ENCODE results near the gene CNNM4. TPM values are rescaled to one million over a fixed set of nuclear protein-coding genes. Genes with fewer than 3 reads are reported as not detected.

Gene CNNM4
- total RNA-seq, 4 donors from 2014 or later = 19.0 to 53.9 (median 41.7) TPM

DNA sequence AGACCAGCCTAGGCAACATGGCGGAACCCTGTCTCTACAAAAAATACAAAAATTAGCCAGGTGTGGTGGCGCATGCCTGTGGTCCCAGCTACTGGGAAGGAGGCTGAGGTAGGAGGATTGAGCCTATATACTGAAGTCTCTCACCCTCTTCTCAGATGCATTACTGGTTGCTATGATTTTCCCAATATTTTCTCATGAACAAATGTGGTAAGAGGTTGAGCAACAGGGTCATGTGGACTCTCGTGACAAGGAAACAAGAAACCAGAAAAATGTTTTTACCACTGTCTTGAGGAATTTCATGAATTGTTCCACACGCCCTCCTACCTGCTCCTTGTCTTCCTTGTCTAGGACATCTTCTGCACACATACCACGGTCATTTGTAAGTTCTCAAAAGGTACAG, 33.3 kb upstream of the CNNM4 start:
- no peak for DNase-seq
- Histone ChIP-seq H3K36me3 (peaks cover 0 to 71% (median 3%) of the 10 kb centered on the region in 3 donors), H3K9me3 (no peaks in the 10 kb centered on the region), H3K4me1 (no peaks in the 10 kb centered on the region), H3K27me3 (no peaks in the 10 kb centered on the region), H3K27ac (no peak overlapping the region), H3K4me3 (no peak overlapping the region)
- no peak for TF ChIP-seq POLR2A (IDR thresholded peaks at IDR 0.05)
- TF ChIP-seq, protein P1, sequence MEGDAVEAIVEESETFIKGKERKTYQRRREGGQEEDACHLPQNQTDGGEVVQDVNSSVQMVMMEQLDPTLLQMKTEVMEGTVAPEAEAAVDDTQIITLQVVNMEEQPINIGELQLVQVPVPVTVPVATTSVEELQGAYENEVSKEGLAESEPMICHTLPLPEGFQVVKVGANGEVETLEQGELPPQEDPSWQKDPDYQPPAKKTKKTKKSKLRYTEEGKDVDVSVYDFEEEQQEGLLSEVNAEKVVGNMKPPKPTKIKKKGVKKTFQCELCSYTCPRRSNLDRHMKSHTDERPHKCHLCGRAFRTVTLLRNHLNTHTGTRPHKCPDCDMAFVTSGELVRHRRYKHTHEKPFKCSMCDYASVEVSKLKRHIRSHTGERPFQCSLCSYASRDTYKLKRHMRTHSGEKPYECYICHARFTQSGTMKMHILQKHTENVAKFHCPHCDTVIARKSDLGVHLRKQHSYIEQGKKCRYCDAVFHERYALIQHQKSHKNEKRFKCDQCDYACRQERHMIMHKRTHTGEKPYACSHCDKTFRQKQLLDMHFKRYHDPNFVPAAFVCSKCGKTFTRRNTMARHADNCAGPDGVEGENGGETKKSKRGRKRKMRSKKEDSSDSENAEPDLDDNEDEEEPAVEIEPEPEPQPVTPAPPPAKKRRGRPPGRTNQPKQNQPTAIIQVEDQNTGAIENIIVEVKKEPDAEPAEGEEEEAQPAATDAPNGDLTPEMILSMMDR (IDR thresholded peaks at IDR 0.05) = no peak

DNA sequence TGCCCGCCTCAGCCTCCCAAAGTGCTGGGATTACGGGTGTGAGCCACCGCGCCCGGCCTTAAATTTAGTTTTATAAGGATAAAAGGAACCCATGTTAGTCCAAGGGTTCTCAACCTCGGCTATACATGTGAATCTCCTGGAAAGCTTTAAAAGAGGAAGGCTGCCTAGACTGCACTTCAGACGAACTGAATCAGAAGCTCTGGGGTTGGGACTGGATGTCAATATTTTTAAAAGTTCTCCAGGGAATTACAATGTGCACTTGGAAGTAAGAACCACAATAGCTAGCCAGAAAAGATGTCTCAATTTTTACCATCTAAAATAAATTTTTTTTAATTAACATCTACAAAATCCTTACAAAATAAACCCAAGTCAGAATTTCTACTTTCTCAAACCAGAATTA, 31.0 kb upstream of the CNNM4 start:
- Histone ChIP-seq H3K4me3 (no peak overlapping the region), H3K36me3 (peaks cover 0 to 91% (median 3%) of the 10 kb centered on the region in 3 donors), H3K9me3 (no peaks in the 10 kb centered on the region), H3K27me3 (no peaks in the 10 kb centered on the region), H3K4me1 (no peaks in the 10 kb centered on the region), H3K27ac (no peak overlapping the region)
- TF ChIP-seq POLR2A (IDR thresholded peaks at IDR 0.05) = no peak
- TF ChIP-seq, protein P1 (IDR thresholded peaks at IDR 0.05) = no peak
- no peak for DNase-seq

DNA sequence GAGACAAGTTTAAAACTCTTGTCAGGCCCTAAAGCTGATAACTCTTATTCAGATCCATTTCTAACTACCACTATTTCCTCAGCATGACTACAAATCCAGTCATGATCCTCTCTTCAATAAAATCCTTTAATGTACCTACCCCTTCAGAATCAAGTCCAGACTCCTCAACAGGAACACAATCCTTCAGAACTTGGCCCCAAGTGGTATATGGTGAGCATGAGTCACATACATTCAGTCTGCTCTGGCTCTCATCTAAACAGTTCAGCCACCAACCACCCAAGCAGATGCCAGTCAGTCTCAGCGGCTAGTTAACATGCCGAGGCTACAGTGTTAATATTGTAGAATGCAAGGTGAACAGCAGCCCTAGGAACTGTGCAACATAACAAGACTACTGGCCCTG, 30.5 kb upstream of the CNNM4 start:
- H3K9me3 ChIP-seq = no peaks in the 10 kb centered on the region
- TF ChIP-seq POLR2A (IDR thresholded peaks at IDR 0.05) = no peak
- TF ChIP-seq, protein P1 (IDR thresholded peaks at IDR 0.05) = no peak
- DNase-seq = no peak
- H3K27ac ChIP-seq = no peak overlapping the region
- no peak overlapping the region for H3K4me3 ChIP-seq
- H3K27me3 ChIP-seq = no peaks in the 10 kb centered on the region
- H3K4me1 ChIP-seq = no peaks in the 10 kb centered on the region
- H3K36me3 ChIP-seq = peaks cover 0 to 88% (median 3%) of the 10 kb centered on the region in 3 donors

DNA sequence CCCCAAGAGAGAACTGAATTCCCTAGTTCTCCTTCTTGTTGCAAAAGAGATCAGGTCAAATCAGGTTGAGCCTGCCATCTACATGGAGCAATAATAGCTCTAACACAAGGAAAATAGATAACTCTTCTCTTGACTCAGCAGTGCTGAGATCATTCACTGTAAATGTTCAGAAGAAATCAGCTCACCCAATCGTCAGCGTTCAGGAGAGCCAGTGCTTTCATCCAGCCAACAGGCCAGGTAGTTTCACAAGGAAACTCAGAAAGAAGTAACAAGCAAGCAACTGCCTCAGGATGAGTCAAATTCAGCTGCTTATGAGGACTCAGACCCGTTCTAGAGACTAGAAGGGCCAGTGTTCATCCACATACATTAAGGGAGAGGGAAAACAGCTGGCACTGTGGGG, 26.8 kb upstream of the CNNM4 start:
- Histone ChIP-seq H3K27me3 (no peaks in the 10 kb centered on the region), H3K36me3 (peaks cover 0 to 61% (median 3%) of the 10 kb centered on the region in 3 donors), H3K4me1 (peaks cover 0 to 10% (median 2%) of the 10 kb centered on the region in 4 donors), H3K4me3 (no peak overlapping the region), H3K27ac (no peak overlapping the region), H3K9me3 (no peaks in the 10 kb centered on the region)
- TF ChIP-seq, protein P1 (IDR thresholded peaks at IDR 0.05) = no peak
- no peak for TF ChIP-seq POLR2A (IDR thresholded peaks at IDR 0.05)
- no peak for DNase-seq

DNA sequence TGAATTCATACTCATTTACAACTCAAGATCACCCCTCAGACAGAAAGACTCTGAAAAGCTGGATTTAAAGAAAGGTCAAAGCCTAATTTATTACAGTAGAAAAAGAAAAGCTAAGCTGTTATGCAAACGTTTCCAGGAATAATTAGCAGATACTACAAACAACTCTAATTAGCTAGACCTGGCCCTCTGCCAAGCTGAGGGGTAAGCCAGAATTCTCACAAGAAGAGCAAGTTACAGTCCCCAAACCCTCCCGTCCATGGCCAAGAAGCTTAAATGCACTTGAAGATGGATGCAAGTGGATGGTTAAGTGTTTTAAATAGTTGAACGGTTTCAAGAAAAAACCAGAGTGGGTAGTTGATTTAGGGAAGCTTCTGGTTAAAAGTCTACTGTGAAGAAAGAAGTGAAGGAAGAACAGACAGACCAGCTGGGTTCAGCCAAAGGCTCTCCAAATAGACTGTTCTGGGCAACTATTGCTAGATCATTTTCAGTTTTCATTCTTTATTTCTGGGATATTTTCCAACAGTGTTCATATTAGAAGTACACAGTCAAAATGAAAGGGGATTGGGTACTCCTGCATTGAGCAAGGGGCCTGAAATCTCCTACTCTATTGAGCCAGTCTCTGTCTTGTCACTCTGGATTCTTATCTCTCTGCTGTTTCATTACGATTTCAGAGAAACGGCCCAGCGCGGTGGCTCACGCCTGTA, 25.7 kb upstream of the CNNM4 start:
- H3K27me3 ChIP-seq = no peaks in the 10 kb centered on the region
- peaks cover 0 to 51% (median 3%) of the 10 kb centered on the region in 3 donors for H3K36me3 ChIP-seq
- TF ChIP-seq POLR2A (IDR thresholded peaks at IDR 0.05) = no peak
- TF ChIP-seq, protein P1 (IDR thresholded peaks at IDR 0.05) = no peak
- no peak for DNase-seq
- H3K4me1 ChIP-seq = peaks cover 0 to 15% (median 7%) of the 10 kb centered on the region in 4 donors
- no peak overlapping the region for H3K4me3 ChIP-seq
- peak overlapping the region in 2 of 4 donors; percentile 20 to 49 for H3K27ac ChIP-seq
- H3K9me3 ChIP-seq = no peaks in the 10 kb centered on the region

Data from Peyer's patch (tissue), 4 donors.